HepG2 (cell line): ENCODE data around the gene ACSL3. TPM values are rescaled to one million over a fixed set of nuclear protein-coding genes. Genes with fewer than 3 reads are reported as not detected.

Experiments
- HCFC1 ChIP-seq: fragments of 150-350 bp; IDR thresholded peaks from 2 replicates; pipeline ENCODE4 v1.6.1; 2014; ENCODE audit warnings: low read depth, low read length
- HDAC6 ChIP-seq: fragments of 200-600 bp; sonication (generic); IDR thresholded peaks from 2 replicates; pipeline ENCODE4 v1.7.0; 2017; ENCODE audit warnings: mild to moderate bottlenecking, antibody characterized with exemption, low read length, low read depth
- IKZF5 ChIP-seq: IDR thresholded peaks from 2 replicates; pipeline ENCODE4 v1.6.1; 2018; ENCODE audit warnings: missing genetic modification reagents, mild to moderate bottlenecking, missing compliant biosample characterization
- LBX2 ChIP-seq: sonication (generic); formaldehyde crosslinking; IDR thresholded peaks from 2 replicates; pipeline ENCODE4 v1.5.0; 2020; ENCODE audit warnings: missing genetic modification reagents, mild to moderate bottlenecking, borderline replicate concordance
- POGK ChIP-seq: sonication (generic); formaldehyde crosslinking; conservative IDR thresholded peaks from 2 replicates; pipeline ENCODE4 v1.8.0; 2022; ENCODE audit warnings: mild to moderate bottlenecking, moderate library complexity, missing genetic modification reagents
- RELA ChIP-seq: sonication (generic); formaldehyde crosslinking; IDR thresholded peaks from 2 replicates; pipeline ENCODE4 v1.4.0; 2020; ENCODE audit warnings: missing genetic modification reagents
- SIX4 ChIP-seq: sonication (generic); formaldehyde crosslinking; IDR thresholded peaks from 2 replicates; pipeline ENCODE4 v1.4.0; 2020; ENCODE audit warnings: missing genetic modification reagents
- SNRNP70 ChIP-seq: fragments of 200-400 bp; formaldehyde crosslinking; IDR thresholded peaks from 2 replicates; pipeline ENCODE4 v1.6.1; 2017; ENCODE audit warnings: mild to moderate bottlenecking, low read depth, low read length, moderate library complexity
- ZNF30 ChIP-seq: sonication (generic); formaldehyde crosslinking; IDR thresholded peaks from 2 replicates; pipeline ENCODE4 v1.5.0; 2020; ENCODE audit warnings: mild to moderate bottlenecking, missing genetic modification reagents
- ZNF318 ChIP-seq: sonication (generic); formaldehyde crosslinking; IDR thresholded peaks from 2 replicates; pipeline ENCODE4 v1.4.0; 2020; ENCODE audit warnings: mild to moderate bottlenecking, missing genetic modification reagents
- ZNF574 ChIP-seq: sonication (generic); formaldehyde crosslinking; IDR thresholded peaks from 2 replicates; pipeline ENCODE4 v1.4.0; 2020; ENCODE audit warnings: missing genetic modification reagents
- polyA plus RNA-seq, 8 experiments: library from polyadenylated mRNA; depleted of rRNA in 3 of 8; stranded (reverse) in 7 of 8; unstranded in 1 of 8; fragments of >200 nt; fragmentation: Illumina TruSeq in 4 of 8; extraction: Trizol in 4 of 8; gene quantifications; 2 replicates each; pipeline versions ENCODE4 v1.2.1 to v1.2.3, GENCODE V29; 2011 to 2016; ENCODE audit warnings: low read depth in 4 of 8, missing spikeins in 1 of 8, mixed read lengths in 1 of 8; ENCODE audit not compliant: insufficient read depth in 1 of 8
- total RNA-seq, 5 experiments: library from RNA; depleted of rRNA; stranded (reverse); fragments of >200 nt; fragmentation: Illumina TruSeq; extraction: Trizol; gene quantifications; 2 replicates each; pipeline ENCODE4 v1.2.3, GENCODE V29; 2016; ENCODE audit warnings: low read depth in 1 of 5

Gene ACSL3
- total and polyA plus RNA-seq, 2 of the 13 experiments (the other 11 are each of a cell fraction or from before 2014, with no cell fraction given), result 305 to 365 TPM

- no peak for TF ChIP-seq HDAC6
- no peak for TF ChIP-seq ZNF318
- TF ChIP-seq ZNF574 (CRISPR knock-in tag), result peak; percentile 24; the same call in 1 of the 2 replicates
- no peak for TF ChIP-seq SNRNP70
- no peak for TF ChIP-seq SIX4
- no peak for TF ChIP-seq IKZF5 (CRISPR knock-in tag)
- TF ChIP-seq POGK (CRISPR knock-in tag), result no peak
- no peak for TF ChIP-seq RELA
- no peak for TF ChIP-seq LBX2
- no peak for TF ChIP-seq ZNF30
- TF ChIP-seq HCFC1, result no peak
Observed at GRCh38 chr2:222859786-222860612, 837 bp upstream of the ACSL3 start (continued).
